ENCODE results near the gene CD209.

- TF ChIP-seq POLR2AphosphoS5 (IDR thresholded peaks at IDR 0.05; ENCODE audit: borderline replicate concordance, low read depth, low read length) (no peak), EZH2 (IDR thresholded peaks at IDR 0.05) (no peak), FOXP2 (optimal IDR thresholded peaks at IDR 0.05; ENCODE audit: control extremely low read depth, extremely low read length, insufficient read depth) (no peak)
These were observed 4.8 kb downstream of the CD209 start for GRCh38 chr19:7742575-7742974.

Data from SK-N-MC (cell line).